ENCODE measurements around the gene RILP.
A peak's percentile ranks its signal among the peaks of the same experiment; 100 is the strongest.

The RILP gene

GRCh38 chr17:1626333-1626732 lies 23.3 kb downstream of the RILP start:
- H3K4me1 Mint-ChIP-seq: peaks cover 48% of the 10 kb centered on the region
- peak overlapping the region; percentile 89 for H3K4me3 Mint-ChIP-seq

GRCh38 chr17:1625581-1625980 lies 24.1 kb downstream of the RILP start:
- Mint-ChIP-seq H3K4me1 (peaks cover 40% of the 10 kb centered on the region), H3K9me3 (no peaks in the 10 kb centered on the region), H3K27me3 (no peaks in the 10 kb centered on the region), H3K36me3 (peaks cover 54% of the 10 kb centered on the region), H3K4me3 (peak overlapping the region; percentile 89), H3K27ac (peak overlapping the region; percentile 98)
- no peak for ATAC-seq

More at GRCh38 chr17:1626333-1626732, 23.3 kb downstream of the RILP start:
- Mint-ChIP-seq H3K27me3 (no peaks in the 10 kb centered on the region), H3K9me3 (no peaks in the 10 kb centered on the region), H3K27ac (peak overlapping the region; percentile 98), H3K36me3 (peaks cover 46% of the 10 kb centered on the region)
- ATAC-seq: no peak

GRCh38 chr17:1625053-1625452 lies 24.6 kb downstream of the RILP start:
- no peaks in the 10 kb centered on the region for H3K9me3 Mint-ChIP-seq
- peaks cover 56% of the 10 kb centered on the region for H3K36me3 Mint-ChIP-seq
- ATAC-seq: no peak
- H3K4me3 Mint-ChIP-seq: peak overlapping the region; percentile 89
- peaks cover 35% of the 10 kb centered on the region for H3K4me1 Mint-ChIP-seq
- H3K27ac Mint-ChIP-seq: peak overlapping the region; percentile 98
- no peaks in the 10 kb centered on the region for H3K27me3 Mint-ChIP-seq

- Mint-ChIP-seq H3K4me1 (peaks cover 34% of the 10 kb centered on the region), H3K36me3 (peaks cover 60% of the 10 kb centered on the region), H3K9me3 (no peaks in the 10 kb centered on the region), H3K27me3 (no peaks in the 10 kb centered on the region), H3K4me3 (peak overlapping the region; percentile 63), H3K27ac (peak overlapping the region; percentile 77)
- ATAC-seq: no peak
Measured at GRCh38 chr17:1624650-1625049, 25.0 kb downstream of the RILP start.

DNA sequence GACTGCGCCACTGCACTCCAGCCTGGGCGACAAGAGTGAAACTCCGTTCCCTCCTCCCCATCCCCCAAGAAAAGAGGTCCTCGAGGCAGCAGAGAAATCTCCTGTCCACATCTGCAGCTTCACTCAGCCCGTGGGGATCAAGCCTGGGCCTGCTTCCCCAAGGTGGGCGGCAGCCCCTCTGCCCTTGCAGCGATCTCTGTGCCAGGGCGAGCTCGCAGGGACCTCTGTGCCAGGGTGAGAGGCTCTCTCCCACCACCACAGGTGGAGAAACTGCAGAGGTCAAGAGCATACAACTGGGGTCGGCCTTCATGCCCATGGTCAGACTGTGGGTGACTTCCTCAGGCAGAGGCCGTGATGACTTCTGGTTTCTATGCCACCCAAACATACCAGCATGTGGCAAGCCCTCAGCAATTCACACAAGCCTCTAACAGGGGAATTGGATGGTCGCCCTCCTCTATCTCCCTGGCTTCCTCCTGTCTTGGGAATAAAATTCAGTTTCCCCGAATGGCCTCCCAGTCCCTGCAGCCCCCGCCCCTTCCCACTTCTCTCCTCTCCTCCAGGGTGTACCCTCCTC lies 26.5 kb downstream of the RILP start:
- no peaks in the 10 kb centered on the region for H3K27me3 Mint-ChIP-seq
- ATAC-seq: no peak
- peaks cover 45% of the 10 kb centered on the region for H3K4me1 Mint-ChIP-seq
- no peak overlapping the region for H3K4me3 Mint-ChIP-seq
- H3K36me3 Mint-ChIP-seq: peaks cover 72% of the 10 kb centered on the region
- no peaks in the 10 kb centered on the region for H3K9me3 Mint-ChIP-seq
- peak overlapping the region; percentile 73 for H3K27ac Mint-ChIP-seq

GRCh38 chr17:1621273-1621954 lies 28.3 kb downstream of the RILP start:
- Mint-ChIP-seq H3K4me3 (no peak overlapping the region), H3K36me3 (peaks cover 78% of the 10 kb centered on the region), H3K27ac (peak overlapping the region; percentile 58), H3K4me1 (peaks cover 43% of the 10 kb centered on the region), H3K9me3 (no peaks in the 10 kb centered on the region), H3K27me3 (no peaks in the 10 kb centered on the region)
- ATAC-seq: no peak

DNA sequence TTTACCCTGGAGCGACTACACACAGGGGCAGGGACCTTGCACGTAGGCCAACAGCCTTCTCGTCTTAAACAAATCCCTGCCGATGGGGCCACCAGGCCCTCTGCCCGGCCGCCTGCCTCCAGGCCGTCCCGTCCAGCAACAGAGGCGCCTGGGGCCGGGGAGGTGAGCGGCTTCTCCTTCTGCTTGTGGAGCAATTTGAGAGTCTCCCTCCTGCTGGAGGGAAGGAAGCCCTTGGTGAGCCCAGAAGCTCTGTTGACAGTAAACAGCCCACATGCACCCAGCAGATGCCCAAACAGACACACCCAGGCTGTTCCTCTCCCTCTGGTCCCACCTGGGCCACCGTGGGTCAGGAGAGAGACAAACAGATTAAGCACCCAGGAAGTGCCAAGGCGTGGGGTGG lies 29.2 kb downstream of the RILP start:
- Mint-ChIP-seq H3K4me1 (peaks cover 34% of the 10 kb centered on the region), H3K4me3 (no peak overlapping the region), H3K27me3 (no peaks in the 10 kb centered on the region), H3K36me3 (peaks cover 76% of the 10 kb centered on the region), H3K9me3 (no peaks in the 10 kb centered on the region), H3K27ac (peak overlapping the region; percentile 58)
- ATAC-seq: no peak

- Mint-ChIP-seq H3K9me3 (no peaks in the 10 kb centered on the region), H3K27me3 (no peaks in the 10 kb centered on the region), H3K4me1 (peaks cover 18% of the 10 kb centered on the region), H3K36me3 (peaks cover 75% of the 10 kb centered on the region), H3K27ac (peak overlapping the region; percentile 17), H3K4me3 (no peak overlapping the region)
- ATAC-seq: no peak
Measured at GRCh38 chr17:1617620-1618174, 32.0 kb downstream of the RILP start.

GRCh38 chr17:1616101-1616500 lies 33.6 kb downstream of the RILP start:
- no peak overlapping the region for H3K27ac Mint-ChIP-seq
- H3K27me3 Mint-ChIP-seq: no peaks in the 10 kb centered on the region
- H3K4me1 Mint-ChIP-seq: peaks cover 24% of the 10 kb centered on the region
- peaks cover 86% of the 10 kb centered on the region for H3K36me3 Mint-ChIP-seq
- H3K4me3 Mint-ChIP-seq: no peak overlapping the region
- no peak for ATAC-seq
- no peaks in the 10 kb centered on the region for H3K9me3 Mint-ChIP-seq

DNA sequence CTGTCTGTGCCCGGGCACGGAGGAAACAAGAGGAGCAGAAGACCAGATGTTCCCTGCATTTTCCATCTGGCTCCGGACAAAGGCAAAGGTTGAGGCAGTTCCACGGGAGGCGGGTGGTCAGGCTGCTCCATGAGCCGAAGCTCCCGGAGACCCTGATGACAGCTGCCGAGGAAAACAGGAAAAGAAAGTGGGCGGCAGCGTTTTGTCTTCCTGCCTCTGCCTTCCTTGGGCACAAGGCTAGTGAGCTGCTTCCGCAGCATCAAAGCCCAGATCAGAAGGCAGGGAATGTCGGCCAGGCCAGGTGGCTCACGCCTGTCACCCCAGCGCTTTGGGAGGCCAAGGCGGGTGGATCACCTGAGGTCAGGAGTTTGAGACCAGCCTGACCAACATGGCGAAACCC lies 37.3 kb downstream of the RILP start:
- Mint-ChIP-seq H3K4me1 (peaks cover 25% of the 10 kb centered on the region), H3K27ac (no peak overlapping the region), H3K4me3 (no peak overlapping the region), H3K27me3 (no peaks in the 10 kb centered on the region), H3K36me3 (peaks cover 65% of the 10 kb centered on the region), H3K9me3 (no peaks in the 10 kb centered on the region)
- ATAC-seq: no peak

GRCh38 chr17:1611715-1612114 lies 38.0 kb downstream of the RILP start:
- H3K4me1 Mint-ChIP-seq: peaks cover 30% of the 10 kb centered on the region
- ATAC-seq: no peak
- no peaks in the 10 kb centered on the region for H3K27me3 Mint-ChIP-seq
- peaks cover 59% of the 10 kb centered on the region for H3K36me3 Mint-ChIP-seq
- no peak overlapping the region for H3K4me3 Mint-ChIP-seq
- no peak overlapping the region for H3K27ac Mint-ChIP-seq
- no peaks in the 10 kb centered on the region for H3K9me3 Mint-ChIP-seq

- H3K4me3 Mint-ChIP-seq: no peak overlapping the region
- H3K36me3 Mint-ChIP-seq: peaks cover 56% of the 10 kb centered on the region
- ATAC-seq: no peak
- no peaks in the 10 kb centered on the region for H3K27me3 Mint-ChIP-seq
- no peaks in the 10 kb centered on the region for H3K9me3 Mint-ChIP-seq
- peaks cover 56% of the 10 kb centered on the region for H3K4me1 Mint-ChIP-seq
- peak overlapping the region; percentile 88 for H3K27ac Mint-ChIP-seq
Measured at GRCh38 chr17:1608676-1609075, 41.0 kb downstream of the RILP start.

DNA sequence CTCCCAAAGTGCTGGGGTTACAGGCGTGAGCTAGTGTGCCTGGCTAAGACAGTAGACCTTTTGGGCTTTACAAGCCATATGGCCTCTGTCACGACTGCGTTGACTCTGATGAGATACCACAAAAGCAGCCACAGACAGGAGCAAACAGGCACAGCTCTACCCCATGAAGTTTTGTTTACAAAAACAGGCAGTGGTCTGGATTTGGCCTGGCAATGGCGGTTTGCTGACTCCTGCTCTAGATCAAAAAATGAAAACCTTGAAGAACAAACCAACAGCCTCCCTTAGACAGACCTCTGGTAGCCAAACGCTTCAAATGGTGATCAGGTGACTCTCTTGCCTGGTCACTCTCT lies 41.7 kb downstream of the RILP start:
- peak overlapping the region; percentile 88 for H3K27ac Mint-ChIP-seq
- peak; percentile 12 for ATAC-seq
- H3K9me3 Mint-ChIP-seq: no peaks in the 10 kb centered on the region
- peaks cover 49% of the 10 kb centered on the region for H3K36me3 Mint-ChIP-seq
- H3K4me1 Mint-ChIP-seq: peaks cover 56% of the 10 kb centered on the region
- H3K4me3 Mint-ChIP-seq: peak overlapping the region; percentile 22
- H3K27me3 Mint-ChIP-seq: no peaks in the 10 kb centered on the region

DNA sequence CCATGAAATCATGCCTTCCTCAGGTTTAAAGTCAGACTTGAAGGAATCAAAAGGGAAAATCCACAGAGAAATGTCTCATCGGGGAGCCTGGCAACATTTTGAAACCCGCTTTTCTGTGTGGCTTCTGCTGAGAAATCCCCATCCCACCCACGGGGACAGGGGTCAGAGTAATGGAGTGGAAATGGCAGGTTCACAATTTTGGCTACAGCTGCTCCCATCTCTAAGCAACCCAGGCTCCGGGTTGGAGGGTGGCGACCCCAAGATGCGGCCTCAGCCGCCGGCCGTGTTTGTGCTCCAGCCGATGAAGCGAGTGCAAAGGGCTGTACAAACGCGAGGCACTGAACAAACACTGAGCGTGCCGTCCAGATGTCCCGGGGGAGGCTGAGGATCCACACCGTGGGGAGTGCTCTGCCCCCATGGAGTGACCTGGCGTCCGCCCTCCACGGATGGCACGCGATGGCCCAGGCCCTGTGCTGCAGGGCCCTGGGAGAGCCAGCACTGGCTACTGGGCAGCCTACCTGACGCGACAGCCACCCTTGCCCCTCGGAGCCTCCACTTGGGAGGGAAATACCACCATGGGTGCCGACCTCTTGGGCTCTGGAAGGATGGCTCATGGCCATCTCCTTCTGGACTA lies 43.2 kb downstream of the RILP start:
- Mint-ChIP-seq H3K27ac (peak overlapping the region; percentile 88), H3K4me1 (peaks cover 50% of the 10 kb centered on the region), H3K36me3 (peaks cover 41% of the 10 kb centered on the region), H3K4me3 (peak overlapping the region; percentile 3), H3K9me3 (no peaks in the 10 kb centered on the region), H3K27me3 (no peaks in the 10 kb centered on the region)
- peak; percentile 77 for ATAC-seq

GRCh38 chr17:1605681-1606351 lies 43.9 kb downstream of the RILP start:
- Mint-ChIP-seq H3K27me3 (no peaks in the 10 kb centered on the region), H3K27ac (peak overlapping the region; percentile 88), H3K4me1 (peaks cover 50% of the 10 kb centered on the region), H3K36me3 (peaks cover 42% of the 10 kb centered on the region), H3K9me3 (no peaks in the 10 kb centered on the region), H3K4me3 (peak overlapping the region; percentile 49)
- ATAC-seq: no peak

Measured in stimulated activated memory B cell treated with anti-CD40 and anti-IgM and Interleukin-4, amounts not matched to agents 10 μg/mL and 1 μg/mL and 100 μg/mL, for 72 hours (primary cell).